HL-60 (cell line): ENCODE measurements around the gene CFLAR.

Source experiments
- DNase-seq, 2 experiments: peaks; one replicate each; pipeline ENCODE4 v3.0.0-alpha.2; 2010 to 2020; ENCODE audit warnings: low read depth in 1 of 2, low spot score in 1 of 2
- H3K27ac ChIP-seq: fragments of 250-450 bp; sonication (Bioruptor Pico); replicated peaks from 2 replicates; pipeline ENCODE4 v1.5.1; 2020; ENCODE audit warnings: mild to moderate bottlenecking, moderate library complexity
- H3K27me3 ChIP-seq: fragments of 250-450 bp; sonication (Bioruptor Pico); 2 replicates; pipeline ENCODE4 v1.5.1; 2021; ENCODE audit warnings: mild to moderate bottlenecking, moderate library complexity; ENCODE audit not compliant: insufficient read depth, poor library complexity, severe bottlenecking
- H3K4me3 ChIP-seq: replicated peaks from 2 replicates; pipeline ENCODE4 v1.5.1; 2011; ENCODE audit warnings: mild to moderate bottlenecking, control low read depth, low read length; ENCODE audit not compliant: insufficient read depth
- CTCF ChIP-seq: IDR thresholded peaks from one replicate; pipeline ENCODE4 v1.5.1; 2011; ENCODE audit warnings: low read length, control low read depth, inconsistent platforms; ENCODE audit not compliant: insufficient read depth
- GABPA ChIP-seq: IDR thresholded peaks from 2 replicates; pipeline ENCODE4 v1.6.1; 2012; ENCODE audit warnings: low read depth
- POLR2AphosphoS5 ChIP-seq: IDR thresholded peaks from 2 replicates; pipeline ENCODE4 v1.6.1; 2012; ENCODE audit warnings: low read depth
- REST ChIP-seq: IDR thresholded peaks from 2 replicates; pipeline ENCODE4 v1.6.1; 2012; ENCODE audit warnings: low read depth; ENCODE audit not compliant: insufficient replicate concordance
- SPI1 ChIP-seq: IDR thresholded peaks from 2 replicates; pipeline ENCODE4 v1.6.1; 2012; ENCODE audit warnings: low read depth, mild to moderate bottlenecking, borderline replicate concordance

Gene CFLAR

GRCh38 chr2:201072201-201072530, 43.8 kb upstream of the CFLAR start:
- no peak for DNase-seq
- TF ChIP-seq POLR2AphosphoS5, result no peak
- TF ChIP-seq REST, result peak; percentile 3
- peak overlapping the region; percentile 96 for H3K27ac ChIP-seq
- no peaks in the 10 kb centered on the region for H3K27me3 ChIP-seq
- H3K4me3 ChIP-seq, result peak overlapping the region; percentile 84

- no peak for TF ChIP-seq SPI1
- no peak for TF ChIP-seq CTCF
- no peak for TF ChIP-seq REST
- no peak for TF ChIP-seq POLR2AphosphoS5
- TF ChIP-seq GABPA, result no peak
- H3K4me3 ChIP-seq, result no peak overlapping the region
- H3K27ac ChIP-seq, result no peak overlapping the region; the same call in 1 of the 2 replicates
These were observed 42.9 kb upstream of the CFLAR start for GRCh38 chr2:201073071-201073470.

GRCh38 chr2:201074996-201075395, 41.0 kb upstream of the CFLAR start:
- no peaks in the 10 kb centered on the region for H3K27me3 ChIP-seq
- H3K27ac ChIP-seq, result no peak overlapping the region
- TF ChIP-seq POLR2AphosphoS5, result no peak
- no peak for TF ChIP-seq GABPA
- DNase-seq, result no peak
- no peak overlapping the region for H3K4me3 ChIP-seq

More at GRCh38 chr2:201073071-201073470, 42.9 kb upstream of the CFLAR start:
- DNase-seq, result no peak
- no peaks in the 10 kb centered on the region for H3K27me3 ChIP-seq

GRCh38 chr2:201084863-201085262, 31.1 kb upstream of the CFLAR start:
- H3K27me3 ChIP-seq, result no peaks in the 10 kb centered on the region
- no peak overlapping the region for H3K4me3 ChIP-seq
- no peak overlapping the region for H3K27ac ChIP-seq
- DNase-seq, result no peak
- no peak for TF ChIP-seq REST
- no peak for TF ChIP-seq GABPA
- no peak for TF ChIP-seq POLR2AphosphoS5
- TF ChIP-seq SPI1, result no peak
- no peak for TF ChIP-seq CTCF
